Measurements from ENCODE around the gene MBLAC1. TPM values are rescaled to one million over a fixed set of nuclear protein-coding genes. Genes with fewer than 3 reads are reported as not detected.

MBLAC1 gene
- total and polyA plus RNA-seq, 8 donors: 1.1 to 3.7 (median 1.9) TPM

GRCh38 chr7:100163871-100164270 lies 37.1 kb downstream of the MBLAC1 start:
- intact Hi-C loops (cut with DNase I): no loop called here
- H3K9me3 ChIP-seq: no peaks in the 10 kb centered on the region
- 70 to 83% methylated on average over 5 of the region's 5 CpGs for WGBS, 2 donors
- H3K36me3 ChIP-seq: no peaks in the 10 kb centered on the region
- H3K4me1 ChIP-seq: peaks cover 0 to 7% (median 0%) of the 10 kb centered on the region in 3 donors
- DNase-seq (no peak), ATAC-seq (no peak), FAIRE-seq (no peak)
- H3K4me3 ChIP-seq: no peak overlapping the region
- H3K27ac ChIP-seq: no peak overlapping the region
- no peaks in the 10 kb centered on the region for H3K27me3 ChIP-seq
- TF ChIP-seq CTCF (IDR thresholded peaks at IDR 0.05): no peak

- FAIRE-seq (no peak), ATAC-seq (no peak), DNase-seq (peak in 2 of 6 donors; percentile 54 to 63)
- Histone ChIP-seq H3K9me3 (no peaks in the 10 kb centered on the region), H3K4me3 (no peak overlapping the region), H3K36me3 (no peaks in the 10 kb centered on the region), H3K27ac (no peak overlapping the region), H3K4me1 (peaks cover 0 to 7% (median 0%) of the 10 kb centered on the region in 3 donors), H3K27me3 (no peaks in the 10 kb centered on the region)
- WGBS, 2 donors: 52 to 59% methylated on average over 16 of the region's 16 CpGs
- intact Hi-C loops (cut with DNase I): no loop called here
- TF ChIP-seq CTCF (IDR thresholded peaks at IDR 0.05): no peak
Observed at GRCh38 chr7:100166317-100166940, 39.7 kb downstream of the MBLAC1 start.

GRCh38 chr7:100166970-100167911 lies 40.5 kb downstream of the MBLAC1 start:
- intact Hi-C loops (cut with DNase I): no loop called here
- Histone ChIP-seq H3K9me3 (no peaks in the 10 kb centered on the region), H3K4me3 (peak overlapping the region in 1 of 4 donors; percentile 41), H3K27me3 (no peaks in the 10 kb centered on the region), H3K27ac (no peak overlapping the region), H3K36me3 (no peaks in the 10 kb centered on the region), H3K4me1 (peaks cover 0 to 10% (median 0%) of the 10 kb centered on the region in 3 donors)
- peak in 1 of 4 donors; percentile 8 for ATAC-seq
- DNase-seq: peak in 1 of 6 donors; percentile 43
- WGBS, 2 donors: 30 to 38% methylated on average over 14 of the region's 14 CpGs
- no peak for TF ChIP-seq CTCF (IDR thresholded peaks at IDR 0.05)
- no peak for FAIRE-seq

- TF ChIP-seq CTCF (IDR thresholded peaks at IDR 0.05): no peak
- Histone ChIP-seq H3K4me3 (peak overlapping the region in 2 of 4 donors; percentile 7 to 41), H3K36me3 (no peaks in the 10 kb centered on the region), H3K9me3 (no peaks in the 10 kb centered on the region), H3K4me1 (peaks cover 0 to 10% (median 0%) of the 10 kb centered on the region in 3 donors), H3K27me3 (no peaks in the 10 kb centered on the region), H3K27ac (no peak overlapping the region)
- DNase-seq (peak in 1 of 6 donors; percentile 48), ATAC-seq (peak in 3 of 4 donors; percentile 27 to 53 (median 28)), FAIRE-seq (no peak)
- 1 to 5% methylated on average over 11 of the region's 11 CpGs for WGBS, 2 donors
- intact Hi-C loops (cut with DNase I): no loop called here
Observed at GRCh38 chr7:100167912-100168323, 41.2 kb downstream of the MBLAC1 start.
